SK-N-SH (cell line): ENCODE data around the gene DGKD. TPM values are rescaled to one million over a fixed set of nuclear protein-coding genes. Genes with fewer than 3 reads are reported as not detected.

ENCODE experiments used
- CTCF ChIA-PET: fragments of 300-600, 350-600 bp; formaldehyde crosslinking; extraction: SDS; loops from one replicate; lab custom pipeline; 2021; lab: Yijun Ruan, JAX
- POLR2A ChIA-PET: fragments of 350-600 bp; sonication (Branson Sonifier 250); formaldehyde crosslinking; extraction: SDS; loops from one replicate; lab custom pipeline; 2020; ENCODE audit warnings: antibody characterized with exemption, inconsistent platforms; lab: Yijun Ruan, JAX
- DNase-seq: peaks from one replicate; pipeline ENCODE4 v3.0.0; 2012
- H2AFZ ChIP-seq: fragments of 200-600 bp; sonication (generic); 2 replicates; pipeline ENCODE4 v1.8.1; 2016; ENCODE audit warnings: antibody characterized with exemption, mild to moderate bottlenecking, low read depth
- H3F3A ChIP-seq: fragments of 200-600 bp; sonication (generic); replicated peaks from 2 replicates; pipeline ENCODE3; 2016; ENCODE audit warnings: antibody characterized with exemption, mild to moderate bottlenecking; ENCODE audit not compliant: insufficient read depth
- H3K27ac ChIP-seq, 2 experiments: fragments of 200-500 bp in 1 of 2; fragments of 200-600 bp in 1 of 2; sonication (Bioruptor generic) in 1 of 2; sonication (generic), shearing (Covaris generic) in 1 of 2; 2 replicates each; pipeline versions ENCODE4 v1.5.1 to v1.6.1; 2014 to 2016; ENCODE audit warnings: low read depth in 2 of 2, inconsistent platforms in 1 of 2, low read length in 1 of 2, mild to moderate bottlenecking in 1 of 2, mixed read lengths in 1 of 2
- H3K27me3 ChIP-seq: fragments of 200-600 bp; sonication (generic), shearing (Covaris generic); 2 replicates; pipeline ENCODE4 v1.6.1; 2016; ENCODE audit warnings: mixed run types; ENCODE audit not compliant: insufficient read depth
- H3K36me3 ChIP-seq, 2 experiments: fragments of 200-500 bp in 1 of 2; fragments of 200-600 bp in 1 of 2; sonication (Bioruptor generic) in 1 of 2; sonication (generic) in 1 of 2; replicated peaks in 1 of 2; 2 replicates each; pipeline versions ENCODE3 to v1.5.1; 2014 to 2016; ENCODE audit warnings: low read length in 1 of 2, mild to moderate bottlenecking in 1 of 2; ENCODE audit not compliant: insufficient read depth in 2 of 2, control insufficient read depth in 1 of 2
- H3K4me1 ChIP-seq, 2 experiments: fragments of 200-500 bp in 1 of 2; fragments of 200-600 bp in 1 of 2; sonication (Bioruptor generic) in 1 of 2; sonication (generic), shearing (Covaris generic) in 1 of 2; 2 replicates each; pipeline versions ENCODE4 v1.5.1 to v1.6.1; 2014 to 2016; ENCODE audit warnings: low read depth in 1 of 2, low read length in 1 of 2, mixed run types in 1 of 2; ENCODE audit not compliant: insufficient read depth in 2 of 2, control insufficient read depth in 1 of 2
- H3K4me2 ChIP-seq: fragments of 200-600 bp; sonication (generic), shearing (Covaris generic); 2 replicates; pipeline ENCODE4 v1.6.1; 2017; ENCODE audit warnings: mixed run types
- H3K4me3 ChIP-seq, 2 experiments: fragments of 200-500 bp in 1 of 2; fragments of 200-600 bp in 1 of 2; sonication (Bioruptor generic) in 1 of 2; sonication (generic), shearing (Covaris generic) in 1 of 2; 2 replicates each; pipeline versions ENCODE4 v1.5.1 to v1.8.1; 2014 to 2016; ENCODE audit warnings: low read depth in 2 of 2, inconsistent platforms in 1 of 2, low read length in 1 of 2, mild to moderate bottlenecking in 1 of 2, mixed read lengths in 1 of 2, moderate library complexity in 1 of 2
- H3K79me2 ChIP-seq: fragments of 200-600 bp; sonication (generic); 2 replicates; pipeline ENCODE4 v1.8.1; 2017; ENCODE audit warnings: mild to moderate bottlenecking; ENCODE audit not compliant: insufficient read depth
- H3K9ac ChIP-seq: fragments of 200-600 bp; sonication (generic); 2 replicates; pipeline ENCODE4 v1.6.1; 2017; ENCODE audit warnings: mixed run types
- H3K9me2 ChIP-seq: fragments of 200-600 bp; sonication (generic); 2 replicates; pipeline ENCODE4 v1.6.1; 2017; ENCODE audit warnings: mixed run types
- H3K9me3 ChIP-seq: fragments of 200-600 bp; sonication (generic); 2 replicates; pipeline ENCODE4 v1.6.1; 2017; ENCODE audit warnings: mixed run types, mild to moderate bottlenecking, moderate library complexity
- H4K20me1 ChIP-seq: fragments of 200-600 bp; sonication (generic); 2 replicates; pipeline ENCODE4 v1.6.1; 2017; ENCODE audit warnings: mild to moderate bottlenecking, mixed run types; ENCODE audit not compliant: insufficient read depth
- FOSL2 ChIP-seq: IDR thresholded peaks from 2 replicates; pipeline ENCODE4 v1.4.0; 2012; ENCODE audit warnings: low read depth, mild to moderate bottlenecking, moderate library complexity, borderline replicate concordance
- FOXJ3 ChIP-seq: sonication (generic); formaldehyde crosslinking; IDR thresholded peaks from 2 replicates; pipeline ENCODE4 v1.5.1; 2020; ENCODE audit warnings: mild to moderate bottlenecking, missing genetic modification reagents
- FOXM1 ChIP-seq: IDR thresholded peaks from 2 replicates; pipeline ENCODE4 v1.4.0; 2012; ENCODE audit warnings: low read depth, mild to moderate bottlenecking
- GABPA ChIP-seq: IDR thresholded peaks from 2 replicates; pipeline ENCODE4 v1.4.0; 2012; ENCODE audit warnings: low read depth, mild to moderate bottlenecking
- GATA2 ChIP-seq: sonication (generic); formaldehyde crosslinking; IDR thresholded peaks from 2 replicates; pipeline ENCODE4 v1.5.0; 2020; ENCODE audit warnings: mild to moderate bottlenecking, missing genetic modification reagents
- MEF2A ChIP-seq: IDR thresholded peaks from 2 replicates; pipeline ENCODE4 v1.4.0; 2012; ENCODE audit warnings: low read depth, borderline replicate concordance
- SMC3 ChIP-seq: IDR thresholded peaks from 2 replicates; pipeline ENCODE4 v1.6.1; 2012; ENCODE audit warnings: low read depth, low read length, improper control_type of control experiment
- TAF1 ChIP-seq: IDR thresholded peaks from 2 replicates; pipeline ENCODE4 v1.6.1; 2012; ENCODE audit warnings: low read depth, mild to moderate bottlenecking, low read length, moderate library complexity, borderline replicate concordance
- TCF12 ChIP-seq: IDR thresholded peaks from 2 replicates; pipeline ENCODE4 v1.4.0; 2012
- YY1 ChIP-seq: IDR thresholded peaks from 2 replicates; pipeline ENCODE4 v1.4.0; 2012; ENCODE audit warnings: low read depth, mild to moderate bottlenecking
- WGBS: methylation state at CpG from one replicate; pipeline ENCODE4 v1.1.6; 2017; ENCODE audit warnings: low lambda C conversion rate; 5-methylcytosine and 5-hydroxymethylcytosine counted together
- polyA plus RNA-seq, 3 experiments: library from polyadenylated mRNA; depleted of rRNA; stranded (reverse); fragments of >200 nt; gene quantifications; 2 replicates each; pipeline ENCODE4 v1.2.3, GENCODE V29; 2012
- TF ChIP-seq, protein P1 (sequence below): IDR thresholded peaks from 2 replicates; pipeline ENCODE4 v1.6.1; 2012; ENCODE audit warnings: mild to moderate bottlenecking, low read depth, low read length, moderate library complexity
- TF ChIP-seq, protein P2 (sequence below): IDR thresholded peaks from 2 replicates; pipeline ENCODE4; 2012
- TF ChIP-seq, protein P3 (sequence below): IDR thresholded peaks from 2 replicates; pipeline ENCODE4 v1.4.0; 2012; ENCODE audit warnings: low read depth, borderline replicate concordance

Gene DGKD
- polyA plus RNA-seq, 1 of the 3 experiments (the other 2 are of a cell fraction): 21.7 TPM

DNA sequence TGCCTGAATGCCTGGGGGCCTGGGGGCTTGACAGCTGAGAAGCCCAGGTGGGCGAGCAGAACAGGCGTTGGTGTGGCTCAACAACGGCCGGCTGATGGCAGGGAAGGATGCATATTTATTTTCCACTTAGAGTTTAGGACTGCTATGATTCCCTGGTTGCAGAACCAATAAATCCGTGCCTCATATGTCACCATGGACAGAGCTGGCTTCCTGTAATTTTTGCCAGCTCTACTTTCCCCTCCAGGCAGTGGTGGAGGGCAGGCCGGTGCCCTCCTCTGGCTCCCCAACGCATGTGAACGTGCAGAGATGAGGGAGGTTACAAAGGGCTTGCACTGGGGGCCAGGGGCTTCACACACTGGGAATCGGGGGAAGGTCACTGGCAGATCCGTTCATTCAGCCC lies 28.5 kb upstream of the DGKD start:
- Histone ChIP-seq H3K9ac (no peak overlapping the region), H3K9me3 (no peaks in the 10 kb centered on the region), H3K4me2 (no peak overlapping the region), H3K27me3 (no peaks in the 10 kb centered on the region), H3K4me3 (no peak overlapping the region), H3K9me2 (no peaks in the 10 kb centered on the region), H3K79me2 (no peaks in the 10 kb centered on the region), H2AFZ (no peak overlapping the region), H3K4me1 (peaks cover 0 to 7% of the 10 kb centered on the region in 2 experiments; a peak in 2 of 4 replicates), H3K36me3 (no peaks in the 10 kb centered on the region), H3F3A (no peaks in the 10 kb centered on the region), H4K20me1 (no peaks in the 10 kb centered on the region), H3K27ac (no peak overlapping the region)
- DNase-seq: no peak
- TF ChIP-seq, protein P1, sequence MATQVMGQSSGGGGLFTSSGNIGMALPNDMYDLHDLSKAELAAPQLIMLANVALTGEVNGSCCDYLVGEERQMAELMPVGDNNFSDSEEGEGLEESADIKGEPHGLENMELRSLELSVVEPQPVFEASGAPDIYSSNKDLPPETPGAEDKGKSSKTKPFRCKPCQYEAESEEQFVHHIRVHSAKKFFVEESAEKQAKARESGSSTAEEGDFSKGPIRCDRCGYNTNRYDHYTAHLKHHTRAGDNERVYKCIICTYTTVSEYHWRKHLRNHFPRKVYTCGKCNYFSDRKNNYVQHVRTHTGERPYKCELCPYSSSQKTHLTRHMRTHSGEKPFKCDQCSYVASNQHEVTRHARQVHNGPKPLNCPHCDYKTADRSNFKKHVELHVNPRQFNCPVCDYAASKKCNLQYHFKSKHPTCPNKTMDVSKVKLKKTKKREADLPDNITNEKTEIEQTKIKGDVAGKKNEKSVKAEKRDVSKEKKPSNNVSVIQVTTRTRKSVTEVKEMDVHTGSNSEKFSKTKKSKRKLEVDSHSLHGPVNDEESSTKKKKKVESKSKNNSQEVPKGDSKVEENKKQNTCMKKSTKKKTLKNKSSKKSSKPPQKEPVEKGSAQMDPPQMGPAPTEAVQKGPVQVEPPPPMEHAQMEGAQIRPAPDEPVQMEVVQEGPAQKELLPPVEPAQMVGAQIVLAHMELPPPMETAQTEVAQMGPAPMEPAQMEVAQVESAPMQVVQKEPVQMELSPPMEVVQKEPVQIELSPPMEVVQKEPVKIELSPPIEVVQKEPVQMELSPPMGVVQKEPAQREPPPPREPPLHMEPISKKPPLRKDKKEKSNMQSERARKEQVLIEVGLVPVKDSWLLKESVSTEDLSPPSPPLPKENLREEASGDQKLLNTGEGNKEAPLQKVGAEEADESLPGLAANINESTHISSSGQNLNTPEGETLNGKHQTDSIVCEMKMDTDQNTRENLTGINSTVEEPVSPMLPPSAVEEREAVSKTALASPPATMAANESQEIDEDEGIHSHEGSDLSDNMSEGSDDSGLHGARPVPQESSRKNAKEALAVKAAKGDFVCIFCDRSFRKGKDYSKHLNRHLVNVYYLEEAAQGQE: peak; percentile 44; the same call in 1 of the 2 replicates
- no peak for TF ChIP-seq TAF1
- ChIA-PET CTCF (no interaction called here), POLR2A (no interaction called here)
- WGBS: 76% methylated on average over 10 of the region's 10 CpGs

DNA sequence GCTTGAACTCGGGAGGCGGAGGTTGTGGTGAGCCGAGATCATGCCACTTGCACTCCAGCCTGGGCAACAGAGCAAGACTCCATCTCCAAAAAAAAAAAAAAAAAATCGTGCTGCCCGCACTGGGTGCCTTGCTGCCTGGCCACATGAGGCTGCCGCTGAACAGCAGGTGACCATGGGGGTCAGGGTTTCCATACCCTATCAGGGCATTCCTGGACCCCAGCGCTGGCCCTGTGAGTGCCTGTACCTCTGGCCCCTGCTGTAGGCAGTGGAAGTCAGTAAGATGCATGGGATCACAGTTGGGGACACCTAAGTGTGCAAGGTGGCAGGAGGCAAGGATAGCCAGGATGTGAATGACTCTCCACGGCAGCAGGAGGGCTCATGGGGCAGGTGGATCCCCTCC lies 27.8 kb upstream of the DGKD start:
- Histone ChIP-seq H3K4me1 (peaks cover 0 to 7% of the 10 kb centered on the region in 2 experiments; a peak in 2 of 4 replicates), H3F3A (no peaks in the 10 kb centered on the region), H3K4me2 (no peak overlapping the region), H3K9me3 (no peaks in the 10 kb centered on the region), H3K27ac (no peak overlapping the region), H4K20me1 (no peaks in the 10 kb centered on the region), H3K9ac (no peak overlapping the region), H3K27me3 (no peaks in the 10 kb centered on the region), H3K4me3 (no peak overlapping the region), H2AFZ (no peak overlapping the region), H3K9me2 (no peaks in the 10 kb centered on the region), H3K79me2 (no peaks in the 10 kb centered on the region), H3K36me3 (no peaks in the 10 kb centered on the region)
- no peak for DNase-seq
- POLR2A ChIA-PET: no interaction called here
- WGBS: 69% methylated on average over 8 of the region's 8 CpGs
- CTCF ChIA-PET: no interaction called here
- TF ChIP-seq, protein P1: no peak
- no peak for TF ChIP-seq TAF1
- TF ChIP-seq TCF12: no peak
- TF ChIP-seq GABPA: no peak
- TF ChIP-seq MEF2A: no peak
- TF ChIP-seq, protein P2, sequence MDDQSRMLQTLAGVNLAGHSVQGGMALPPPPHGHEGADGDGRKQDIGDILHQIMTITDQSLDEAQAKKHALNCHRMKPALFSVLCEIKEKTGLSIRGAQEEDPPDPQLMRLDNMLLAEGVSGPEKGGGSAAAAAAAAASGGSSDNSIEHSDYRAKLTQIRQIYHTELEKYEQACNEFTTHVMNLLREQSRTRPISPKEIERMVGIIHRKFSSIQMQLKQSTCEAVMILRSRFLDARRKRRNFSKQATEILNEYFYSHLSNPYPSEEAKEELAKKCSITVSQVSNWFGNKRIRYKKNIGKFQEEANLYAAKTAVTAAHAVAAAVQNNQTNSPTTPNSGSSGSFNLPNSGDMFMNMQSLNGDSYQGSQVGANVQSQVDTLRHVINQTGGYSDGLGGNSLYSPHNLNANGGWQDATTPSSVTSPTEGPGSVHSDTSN: no peak
- TF ChIP-seq FOXM1: no peak
- TF ChIP-seq, protein P3, sequence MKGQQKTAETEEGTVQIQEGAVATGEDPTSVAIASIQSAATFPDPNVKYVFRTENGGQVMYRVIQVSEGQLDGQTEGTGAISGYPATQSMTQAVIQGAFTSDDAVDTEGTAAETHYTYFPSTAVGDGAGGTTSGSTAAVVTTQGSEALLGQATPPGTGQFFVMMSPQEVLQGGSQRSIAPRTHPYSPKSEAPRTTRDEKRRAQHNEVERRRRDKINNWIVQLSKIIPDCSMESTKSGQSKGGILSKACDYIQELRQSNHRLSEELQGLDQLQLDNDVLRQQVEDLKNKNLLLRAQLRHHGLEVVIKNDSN: no peak
- TF ChIP-seq YY1: no peak
- TF ChIP-seq FOSL2: no peak
- TF ChIP-seq FOXJ3: no peak
- TF ChIP-seq GATA2 (CRISPR knock-in tag): no peak
- no peak for TF ChIP-seq SMC3
